BE2C (cell line): ENCODE results near the gene TIPIN.
"Not testable (repeated sequence)": the region's sequence is repeated elsewhere in the genome, so short reads cannot be mapped to it uniquely, and the experiment has no call there.

Experiments used
- DNase-seq: peaks from one replicate; pipeline ENCODE4 v3.0.0-alpha.2; 2020
- H3K27me3 ChIP-seq: fragments of 250-450 bp; sonication (Bioruptor Pico); 2 replicates; pipeline ENCODE4 v1.5.1; 2020; ENCODE audit warnings: mild to moderate bottlenecking
- H3K36me3 ChIP-seq: fragments of 250-450 bp; sonication (Bioruptor Pico); 2 replicates; pipeline ENCODE4 v1.5.1; 2020; ENCODE audit warnings: mild to moderate bottlenecking
- H3K4me1 ChIP-seq: fragments of 250-450 bp; sonication (Bioruptor Pico); 2 replicates; pipeline ENCODE4 v1.5.1; 2020
- H3K4me3 ChIP-seq: 2 replicates; pipeline ENCODE4 v1.5.1; 2011; ENCODE audit warnings: low read depth, low read length
- H3K9me3 ChIP-seq: fragments of 250-450 bp; sonication (Bioruptor Pico); 2 replicates; pipeline ENCODE4 v1.5.1; 2020
- TF ChIP-seq, protein P1 (sequence below): IDR thresholded peaks from 2 replicates; pipeline ENCODE4 v1.5.1; 2012; ENCODE audit warnings: mild to moderate bottlenecking, low read depth, low read length

The TIPIN gene

DNA sequence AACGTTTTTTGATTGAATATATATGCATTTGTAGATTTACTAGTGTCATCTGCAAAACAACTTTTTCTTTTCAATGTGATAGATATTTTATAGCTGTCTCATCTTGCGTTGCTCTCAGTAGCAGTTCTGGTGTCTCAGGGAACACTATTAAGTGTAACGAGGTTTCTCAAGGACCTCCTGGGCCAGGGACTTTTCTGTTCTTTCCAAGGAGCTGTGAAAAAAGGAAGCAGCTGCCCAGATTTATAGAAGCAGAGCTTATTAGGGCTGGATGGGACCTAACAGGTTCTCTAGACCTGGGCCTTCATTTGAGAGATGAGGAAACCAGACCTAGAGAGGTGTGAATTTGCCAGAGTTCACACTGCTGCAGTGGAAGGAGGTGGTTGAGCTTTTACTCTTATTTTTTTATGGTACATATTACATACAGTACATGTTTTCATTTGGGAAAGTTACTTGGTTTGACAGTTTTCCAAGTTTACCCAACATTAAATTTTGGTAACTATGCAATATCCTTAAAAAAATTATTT lies 46.3 kb upstream of the TIPIN start:
- Histone ChIP-seq H3K4me3 (no peak overlapping the region), H3K36me3 (no peaks in the 10 kb centered on the region), H3K9me3 (no peaks in the 10 kb centered on the region), H3K4me1 (no peaks in the 10 kb centered on the region), H3K27me3 (no peaks in the 10 kb centered on the region)
- TF ChIP-seq, protein P1, sequence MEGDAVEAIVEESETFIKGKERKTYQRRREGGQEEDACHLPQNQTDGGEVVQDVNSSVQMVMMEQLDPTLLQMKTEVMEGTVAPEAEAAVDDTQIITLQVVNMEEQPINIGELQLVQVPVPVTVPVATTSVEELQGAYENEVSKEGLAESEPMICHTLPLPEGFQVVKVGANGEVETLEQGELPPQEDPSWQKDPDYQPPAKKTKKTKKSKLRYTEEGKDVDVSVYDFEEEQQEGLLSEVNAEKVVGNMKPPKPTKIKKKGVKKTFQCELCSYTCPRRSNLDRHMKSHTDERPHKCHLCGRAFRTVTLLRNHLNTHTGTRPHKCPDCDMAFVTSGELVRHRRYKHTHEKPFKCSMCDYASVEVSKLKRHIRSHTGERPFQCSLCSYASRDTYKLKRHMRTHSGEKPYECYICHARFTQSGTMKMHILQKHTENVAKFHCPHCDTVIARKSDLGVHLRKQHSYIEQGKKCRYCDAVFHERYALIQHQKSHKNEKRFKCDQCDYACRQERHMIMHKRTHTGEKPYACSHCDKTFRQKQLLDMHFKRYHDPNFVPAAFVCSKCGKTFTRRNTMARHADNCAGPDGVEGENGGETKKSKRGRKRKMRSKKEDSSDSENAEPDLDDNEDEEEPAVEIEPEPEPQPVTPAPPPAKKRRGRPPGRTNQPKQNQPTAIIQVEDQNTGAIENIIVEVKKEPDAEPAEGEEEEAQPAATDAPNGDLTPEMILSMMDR, result no peak
- DNase-seq, result no peak

DNA sequence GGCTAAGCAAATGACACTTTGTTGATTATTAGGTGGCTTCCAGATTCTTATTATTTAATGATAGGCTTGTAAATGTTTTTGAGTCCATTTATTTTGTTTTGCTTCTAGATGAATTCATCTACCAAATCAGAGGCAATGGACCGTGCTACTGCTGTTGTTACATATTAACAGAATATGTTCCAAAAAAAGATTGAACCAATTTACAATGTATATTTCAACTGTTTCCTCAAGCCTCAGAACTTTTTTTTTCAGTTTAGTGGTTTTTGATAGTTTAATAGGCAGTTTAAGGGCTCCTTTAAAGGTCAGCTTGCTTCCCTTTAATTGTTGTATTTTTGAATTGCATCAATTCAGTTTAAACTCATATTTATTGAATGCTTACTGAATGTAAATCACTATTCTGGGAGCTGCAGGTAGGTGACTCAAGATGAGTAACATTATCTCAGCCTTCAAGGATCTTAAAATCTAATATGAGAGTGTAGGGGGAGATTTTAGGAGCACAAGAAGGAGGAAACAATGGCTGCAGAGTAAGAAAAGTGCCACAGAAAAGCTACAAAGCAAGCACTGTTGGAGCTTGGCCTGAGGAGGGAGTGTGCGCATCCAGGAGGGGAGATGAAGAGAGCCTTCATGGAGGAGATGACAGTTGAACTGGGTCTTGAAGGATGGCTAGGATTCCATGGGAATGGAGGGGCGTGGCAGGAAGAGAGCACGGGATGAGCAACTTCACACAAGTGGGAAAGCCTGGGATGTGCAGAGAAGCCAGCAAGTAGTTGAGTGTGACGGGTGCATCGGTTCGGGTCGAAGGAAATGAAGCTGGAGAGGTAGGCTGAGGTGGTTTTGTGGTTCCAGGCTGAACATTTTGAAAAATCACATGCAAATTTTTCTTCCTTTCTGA lies 44.9 kb upstream of the TIPIN start:
- no peak overlapping the region for H3K4me3 ChIP-seq

DNA sequence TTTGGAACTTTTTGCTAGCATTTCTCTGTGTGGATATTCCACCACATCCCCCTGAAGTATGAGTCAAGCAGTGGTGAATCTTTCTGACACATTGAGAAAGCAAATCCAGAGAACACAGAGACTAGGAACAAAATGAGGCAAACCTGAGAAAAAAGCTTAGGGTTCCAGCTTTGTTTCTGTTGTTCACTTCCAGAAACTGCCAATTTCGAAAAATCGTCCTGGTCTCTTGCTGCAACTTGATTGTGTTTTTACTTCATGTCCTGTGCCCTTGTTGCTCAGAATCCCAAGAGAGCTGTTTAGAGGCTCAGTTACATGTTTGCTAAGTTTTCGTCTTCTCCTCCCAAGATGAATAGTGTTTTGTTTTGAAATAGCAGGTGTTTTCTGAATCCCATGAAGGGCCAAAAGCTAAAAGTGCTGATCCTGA lies 43.9 kb upstream of the TIPIN start:
- Histone ChIP-seq H3K27me3 (no peaks in the 10 kb centered on the region), H3K4me3 (no peak overlapping the region), H3K36me3 (peaks cover 5% of the 10 kb centered on the region), H3K9me3 (no peaks in the 10 kb centered on the region), H3K4me1 (no peaks in the 10 kb centered on the region)
- DNase-seq, result no peak
- TF ChIP-seq, protein P1, result no peak

More for the DNA sequence above, 44.9 kb upstream of the TIPIN start:
- H3K9me3 ChIP-seq, result no peaks in the 10 kb centered on the region
- peaks cover 2% of the 10 kb centered on the region for H3K36me3 ChIP-seq
- no peak for DNase-seq
- TF ChIP-seq, protein P1, result no peak
- no peaks in the 10 kb centered on the region for H3K27me3 ChIP-seq
- no peaks in the 10 kb centered on the region for H3K4me1 ChIP-seq

DNA sequence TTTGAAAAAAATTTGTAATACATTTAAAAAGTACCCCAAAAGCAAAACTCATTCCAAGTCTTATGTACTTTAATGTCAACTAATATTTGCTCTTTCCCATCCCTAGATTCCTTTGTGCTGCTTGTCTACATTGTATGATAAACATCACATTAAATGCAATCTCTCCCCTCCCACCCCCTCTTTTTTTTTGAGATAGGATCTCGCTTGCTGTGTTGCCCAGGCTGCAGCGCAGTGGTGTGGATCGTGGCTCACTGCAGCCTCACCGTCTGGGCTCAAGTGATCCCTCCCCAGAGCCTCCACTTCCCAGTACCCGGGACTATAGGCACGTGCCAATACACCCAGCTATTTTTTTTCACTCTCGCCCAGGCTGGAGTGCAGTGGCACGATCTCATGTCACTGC lies 42.8 kb upstream of the TIPIN start:
- no peak for DNase-seq
- TF ChIP-seq, protein P1, result no peak
- no peaks in the 10 kb centered on the region for H3K9me3 ChIP-seq
- H3K27me3 ChIP-seq, result no peaks in the 10 kb centered on the region
- H3K4me3 ChIP-seq, result no peak overlapping the region
- peaks cover 5% of the 10 kb centered on the region for H3K36me3 ChIP-seq
- no peaks in the 10 kb centered on the region for H3K4me1 ChIP-seq

DNA sequence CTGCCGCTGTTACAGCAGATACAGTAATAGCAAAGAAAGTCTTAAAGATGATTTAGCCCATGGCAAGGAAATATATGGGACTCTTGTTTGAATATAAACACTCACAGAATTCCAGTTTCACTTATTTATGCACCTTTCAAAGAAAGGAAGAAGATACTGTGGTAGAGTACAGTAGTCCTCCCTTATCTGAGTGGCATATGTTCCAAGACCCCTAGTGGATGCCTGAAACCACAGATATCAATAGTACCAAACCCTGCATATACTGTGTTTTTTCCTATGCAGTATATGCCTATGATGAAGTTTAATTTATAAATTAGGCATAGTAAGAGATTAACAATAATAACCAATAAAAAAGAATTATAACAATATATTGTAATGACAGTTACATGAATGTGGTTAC lies 38.4 kb upstream of the TIPIN start:
- H3K4me3 ChIP-seq, result no peak overlapping the region
- no peaks in the 10 kb centered on the region for H3K27me3 ChIP-seq
- DNase-seq, result no peak
- H3K9me3 ChIP-seq, result no peaks in the 10 kb centered on the region
- H3K4me1 ChIP-seq, result no peaks in the 10 kb centered on the region
- H3K36me3 ChIP-seq, result peaks cover 9% of the 10 kb centered on the region
- TF ChIP-seq, protein P1, result peak; percentile 12; the same call in 1 of the 2 replicates

DNA sequence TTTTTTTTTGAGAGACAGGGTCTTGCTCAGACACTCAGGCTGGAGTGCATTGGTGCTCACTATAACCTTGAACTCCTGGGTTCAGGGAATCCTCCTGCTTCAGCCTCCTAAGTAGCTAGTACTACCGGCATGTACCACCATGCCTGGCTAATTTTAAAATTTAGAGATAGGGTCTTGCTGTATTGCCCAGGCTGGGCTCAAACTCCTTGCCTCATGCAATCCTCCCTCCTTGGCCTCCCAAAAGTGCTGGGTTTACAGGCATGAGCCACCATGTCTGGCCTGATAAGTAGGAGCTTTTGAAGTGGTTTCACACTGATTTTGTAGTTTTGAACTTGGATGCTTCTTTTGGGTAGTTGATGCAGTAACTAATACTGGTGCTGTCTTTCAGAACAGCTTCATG lies 38.0 kb upstream of the TIPIN start:
- Histone ChIP-seq H3K27me3 (no peaks in the 10 kb centered on the region), H3K36me3 (peaks cover 9% of the 10 kb centered on the region), H3K9me3 (no peaks in the 10 kb centered on the region), H3K4me3 (no peak overlapping the region), H3K4me1 (no peaks in the 10 kb centered on the region)
- no peak for DNase-seq
- TF ChIP-seq, protein P1, result no peak

DNA sequence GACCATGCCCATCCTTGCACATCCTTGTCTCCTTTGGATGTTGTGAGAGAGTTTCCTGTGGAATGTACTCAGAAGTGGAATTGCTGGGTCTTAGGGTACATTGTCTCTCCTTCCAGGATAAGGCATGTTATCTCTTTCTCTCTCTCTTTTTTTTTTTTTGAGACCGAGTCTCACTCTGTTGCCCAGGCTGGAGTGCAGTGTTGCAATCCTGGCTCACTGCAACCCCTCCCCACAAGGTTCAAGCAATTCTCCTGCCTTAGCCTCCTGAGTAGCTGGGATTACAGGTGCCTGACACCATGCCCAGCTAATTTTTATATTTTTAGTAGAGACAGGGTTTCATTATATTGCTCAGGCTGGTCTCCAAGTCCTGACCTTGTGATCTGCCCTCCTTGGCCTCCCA lies 36.6 kb upstream of the TIPIN start:
- not testable (repeated sequence) for DNase-seq, H3K4me3 ChIP-seq, H3K36me3 ChIP-seq, H3K27me3 ChIP-seq, H3K9me3 ChIP-seq, H3K4me1 ChIP-seq
